ENCODE data around the gene PCDHGA6.

- TF ChIP-seq CTCF (IDR thresholded peaks at IDR 0.05; ENCODE audit: low read length): peak; percentile 73
- TF ChIP-seq EZH2phosphoT487 (IDR thresholded peaks at IDR 0.05; ENCODE audit: low read length): no peak
Observed at GRCh38 chr5:141412854-141413539, 39.3 kb downstream of the PCDHGA6 start, which contains the start of gene PCDHGA10.
